RWPE2 (cell line): ENCODE measurements around the gene SERPINA5.

Source experiments
- ATAC-seq: fragments of 200-7000 bp; cut with Tn5 transposase; 3 replicates; pipeline ENCODE4 v1.9.1; 2021; ENCODE audit warnings: low read depth
- DNase-seq: peaks from one replicate; pipeline ENCODE4 v3.0.0-alpha.2; 2020; ENCODE audit warnings: low spot score
- H3K27ac ChIP-seq: fragments of 450-650 bp; 2 replicates; pipeline ENCODE4 v1.5.1; 2017; ENCODE audit warnings: mild to moderate bottlenecking; ENCODE audit not compliant: poor library complexity, severe bottlenecking
- H3K27me3 ChIP-seq: fragments of 250-450 bp; sonication (Bioruptor Pico); 2 replicates; pipeline ENCODE4 v1.5.1; 2021; ENCODE audit warnings: mild to moderate bottlenecking, moderate library complexity; ENCODE audit not compliant: insufficient read depth, poor library complexity, severe bottlenecking
- H3K36me3 ChIP-seq: fragments of 250-450 bp; sonication (Bioruptor Pico); 2 replicates; pipeline ENCODE4 v1.5.1; 2020; ENCODE audit warnings: low read depth, mild to moderate bottlenecking, moderate library complexity
- H3K4me1 ChIP-seq: fragments of 250-450 bp; sonication (Bioruptor Pico); 2 replicates; pipeline ENCODE4 v1.5.1; 2021; ENCODE audit warnings: mild to moderate bottlenecking, moderate library complexity; ENCODE audit not compliant: insufficient read depth, poor library complexity, severe bottlenecking
- H3K4me3 ChIP-seq: fragments of 250-450 bp; sonication (Bioruptor Pico); 2 replicates; pipeline ENCODE4 v1.5.1; 2021; ENCODE audit warnings: mild to moderate bottlenecking, moderate library complexity; ENCODE audit not compliant: severe bottlenecking
- H3K9me3 ChIP-seq: fragments of 250-450 bp; sonication (Bioruptor Pico); 2 replicates; pipeline ENCODE4 v1.5.1; 2021; ENCODE audit warnings: mild to moderate bottlenecking, moderate library complexity; ENCODE audit not compliant: severe bottlenecking
- TF ChIP-seq, protein P1 (sequence below): fragments of 450-650 bp; IDR thresholded peaks from one replicate; pipeline ENCODE4 v1.5.1; 2017; ENCODE audit warnings: mild to moderate bottlenecking, moderate library complexity; ENCODE audit not compliant: poor library complexity, severe bottlenecking

The SERPINA5 gene

GRCh38 chr14:94623856-94624499 lies 42.8 kb downstream of the SERPINA5 start:
- Histone ChIP-seq H3K4me3 (no peak overlapping the region), H3K36me3 (no peaks in the 10 kb centered on the region), H3K4me1 (no peaks in the 10 kb centered on the region), H3K9me3 (no peaks in the 10 kb centered on the region), H3K27me3 (no peaks in the 10 kb centered on the region), H3K27ac (no peak overlapping the region)
- peak; percentile 47 for DNase-seq
- TF ChIP-seq, protein P1, sequence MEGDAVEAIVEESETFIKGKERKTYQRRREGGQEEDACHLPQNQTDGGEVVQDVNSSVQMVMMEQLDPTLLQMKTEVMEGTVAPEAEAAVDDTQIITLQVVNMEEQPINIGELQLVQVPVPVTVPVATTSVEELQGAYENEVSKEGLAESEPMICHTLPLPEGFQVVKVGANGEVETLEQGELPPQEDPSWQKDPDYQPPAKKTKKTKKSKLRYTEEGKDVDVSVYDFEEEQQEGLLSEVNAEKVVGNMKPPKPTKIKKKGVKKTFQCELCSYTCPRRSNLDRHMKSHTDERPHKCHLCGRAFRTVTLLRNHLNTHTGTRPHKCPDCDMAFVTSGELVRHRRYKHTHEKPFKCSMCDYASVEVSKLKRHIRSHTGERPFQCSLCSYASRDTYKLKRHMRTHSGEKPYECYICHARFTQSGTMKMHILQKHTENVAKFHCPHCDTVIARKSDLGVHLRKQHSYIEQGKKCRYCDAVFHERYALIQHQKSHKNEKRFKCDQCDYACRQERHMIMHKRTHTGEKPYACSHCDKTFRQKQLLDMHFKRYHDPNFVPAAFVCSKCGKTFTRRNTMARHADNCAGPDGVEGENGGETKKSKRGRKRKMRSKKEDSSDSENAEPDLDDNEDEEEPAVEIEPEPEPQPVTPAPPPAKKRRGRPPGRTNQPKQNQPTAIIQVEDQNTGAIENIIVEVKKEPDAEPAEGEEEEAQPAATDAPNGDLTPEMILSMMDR = no peak
- ATAC-seq = no peak

DNA sequence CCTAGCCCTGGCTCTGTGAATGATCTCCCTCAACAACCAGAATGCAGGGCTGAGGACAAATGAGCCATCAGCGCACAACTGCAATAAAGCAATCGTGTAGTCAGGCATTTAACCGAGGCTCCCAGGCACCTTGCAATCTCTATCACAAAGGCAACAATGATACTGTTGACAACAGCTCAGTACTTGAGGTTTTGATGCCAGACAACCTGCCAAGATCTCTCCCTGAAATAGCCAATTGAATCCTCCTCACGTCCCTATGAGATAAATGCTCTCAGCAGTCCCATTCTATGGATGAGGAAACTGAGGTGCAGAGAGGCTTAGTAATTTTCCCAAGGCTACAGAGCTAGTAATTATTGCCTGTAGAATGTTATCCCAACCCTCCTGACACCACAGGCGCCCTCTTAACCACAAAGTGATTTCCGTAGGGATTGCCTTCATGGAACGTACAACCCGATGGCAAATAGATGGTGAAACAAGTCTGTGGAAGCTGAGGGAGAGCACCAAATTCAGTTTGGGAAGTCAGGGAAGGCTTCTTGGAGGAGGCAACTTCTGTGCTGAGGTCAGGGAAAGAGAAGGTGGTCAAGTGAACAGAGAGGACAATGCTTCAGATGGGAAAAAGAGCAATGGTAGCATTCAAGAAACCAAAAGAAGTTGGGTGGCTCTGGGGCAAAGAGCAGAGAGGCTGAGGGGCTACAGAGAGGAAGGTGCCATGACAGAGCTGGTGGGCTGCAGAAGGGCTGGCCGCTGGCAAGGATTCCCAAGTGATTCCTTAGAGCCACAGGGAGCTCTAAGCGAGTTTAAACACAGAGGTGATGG lies 43.5 kb downstream of the SERPINA5 start:
- TF ChIP-seq, protein P1 = no peak
- H3K4me3 ChIP-seq = no peak overlapping the region
- DNase-seq = no peak
- no peaks in the 10 kb centered on the region for H3K9me3 ChIP-seq
- H3K4me1 ChIP-seq = no peaks in the 10 kb centered on the region
- H3K36me3 ChIP-seq = no peaks in the 10 kb centered on the region
- H3K27me3 ChIP-seq = no peaks in the 10 kb centered on the region
- H3K27ac ChIP-seq = no peak overlapping the region
- no peak for ATAC-seq

DNA sequence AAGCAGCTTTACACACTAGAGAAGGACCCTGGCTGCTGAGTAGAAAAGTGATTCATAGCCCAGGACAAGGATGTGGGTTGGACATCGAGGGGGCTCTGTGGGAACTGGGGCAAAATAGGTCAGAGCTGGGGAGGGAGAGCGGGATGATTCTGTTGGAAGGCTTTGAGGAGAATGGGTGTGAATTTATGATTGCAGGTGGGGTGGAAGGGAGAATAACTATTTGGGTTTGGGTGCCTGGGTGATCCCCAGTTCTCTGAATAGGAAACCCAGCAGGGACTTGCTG lies 44.1 kb downstream of the SERPINA5 start:
- ATAC-seq (no peak), DNase-seq (no peak)
- TF ChIP-seq, protein P1 = no peak
- H3K9me3 ChIP-seq = no peaks in the 10 kb centered on the region
- H3K36me3 ChIP-seq = no peaks in the 10 kb centered on the region
- H3K4me3 ChIP-seq = no peak overlapping the region
- H3K4me1 ChIP-seq = no peaks in the 10 kb centered on the region
- no peaks in the 10 kb centered on the region for H3K27me3 ChIP-seq
- H3K27ac ChIP-seq = no peak overlapping the region

DNA sequence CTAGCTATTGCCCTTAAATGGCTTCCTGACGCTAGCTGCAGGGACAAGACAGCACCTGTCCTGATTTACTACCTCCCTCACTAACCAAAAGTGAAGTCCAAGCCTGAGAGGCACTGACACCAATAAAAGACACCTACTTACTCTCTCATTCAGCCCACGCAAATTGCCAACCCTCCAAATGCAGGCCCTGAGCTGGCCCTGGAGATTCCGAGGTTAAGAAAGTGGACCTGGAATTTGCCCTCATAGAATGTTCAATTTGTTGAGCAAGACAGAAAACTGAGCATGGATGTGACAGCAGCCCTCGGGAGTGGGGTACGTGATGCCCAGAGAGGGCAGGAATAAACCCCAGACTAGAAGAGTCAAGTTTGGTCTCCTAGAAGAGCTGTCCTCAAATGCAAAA lies 47.4 kb downstream of the SERPINA5 start:
- DNase-seq (no peak), ATAC-seq (no peak)
- Histone ChIP-seq H3K36me3 (no peaks in the 10 kb centered on the region), H3K27ac (no peak overlapping the region), H3K27me3 (peaks cover 5% of the 10 kb centered on the region), H3K4me3 (no peak overlapping the region), H3K9me3 (no peaks in the 10 kb centered on the region), H3K4me1 (no peaks in the 10 kb centered on the region)
- TF ChIP-seq, protein P1 = no peak

DNA sequence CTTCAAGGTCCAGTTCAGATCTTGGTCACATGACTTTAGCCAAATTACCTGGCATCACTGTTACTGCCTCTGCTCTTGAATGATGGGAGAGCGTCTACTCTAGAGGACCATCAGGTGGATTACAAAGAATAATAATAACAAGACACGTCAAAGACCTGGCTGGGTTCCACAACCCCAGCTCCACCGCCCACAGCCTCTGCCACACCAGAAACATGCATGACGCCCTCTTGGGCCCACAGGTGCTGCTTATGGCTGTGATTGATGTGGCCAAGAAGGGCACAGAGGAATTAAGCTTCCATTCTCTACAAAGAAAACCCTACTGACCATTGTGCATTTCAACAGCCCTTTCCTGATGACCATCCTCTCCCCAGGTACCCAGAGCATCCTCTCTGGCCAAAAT lies 49.2 kb downstream of the SERPINA5 start:
- TF ChIP-seq, protein P1 = no peak
- no peak overlapping the region for H3K27ac ChIP-seq
- H3K27me3 ChIP-seq = peaks cover 6% of the 10 kb centered on the region
- no peaks in the 10 kb centered on the region for H3K4me1 ChIP-seq
- no peaks in the 10 kb centered on the region for H3K9me3 ChIP-seq
- no peak for ATAC-seq
- DNase-seq = no peak
- no peaks in the 10 kb centered on the region for H3K36me3 ChIP-seq
- H3K4me3 ChIP-seq = no peak overlapping the region
